H1 (cell line): Measurements from ENCODE around the gene ZBTB46. TPM values are rescaled to one million over a fixed set of nuclear protein-coding genes. Genes with fewer than 3 reads are reported as not detected.

Experiments used
- CTCF ChIA-PET: fragments of 300-600 bp; sonication (Branson Sonifier 250); formaldehyde crosslinking; loops from one replicate; lab custom pipeline; 2021; ENCODE audit not compliant: partially characterized antibody; lab: Charles Lee
- POLR2A ChIA-PET: fragments of 300-600 bp; sonication (Branson Sonifier 250); formaldehyde crosslinking; loops from one replicate; lab custom pipeline; 2021; ENCODE audit warnings: inconsistent platforms; ENCODE audit not compliant: partially characterized antibody; lab: Charles Lee
- DNase-seq, 2 experiments: peaks; one replicate each; pipeline versions ENCODE4 v3.0.0 to v3.0.0-alpha.2; 2010 to 2022; ENCODE audit warnings: low spot score in 2 of 2, low read depth in 1 of 2, mixed read lengths in 1 of 2
- FAIRE-seq: peaks from 2 replicates; lab custom pipeline; 2011; peaks lifted over from hg19 to GRCh38; lab: Jason Lieb, UNC
- H2AFZ ChIP-seq: 2 replicates; pipeline ENCODE4 v1.8.1; 2012; ENCODE audit warnings: low read length, inconsistent platforms
- H2AK5ac ChIP-seq: 2 replicates; pipeline ENCODE4 v1.6.1; 2013; ENCODE audit warnings: low read depth, low read length
- H2BK120ac ChIP-seq: replicated peaks from 2 replicates; pipeline ENCODE3; 2013; ENCODE audit warnings: low read depth, low read length, inconsistent platforms
- H2BK12ac ChIP-seq: 2 replicates; pipeline ENCODE4 v1.6.1; 2013; ENCODE audit warnings: low read depth, low read length
- H2BK15ac ChIP-seq: 2 replicates; pipeline ENCODE4 v1.6.1; 2013; ENCODE audit warnings: low read length
- H2BK20ac ChIP-seq: 2 replicates; pipeline ENCODE4 v1.6.1; 2013; ENCODE audit warnings: low read length
- H2BK5ac ChIP-seq: 2 replicates; pipeline ENCODE4 v1.6.1; 2013; ENCODE audit warnings: low read depth, low read length
- H3K14ac ChIP-seq: 2 replicates; pipeline ENCODE4 v1.6.1; 2013; ENCODE audit warnings: inconsistent platforms; ENCODE audit not compliant: insufficient read length
- H3K18ac ChIP-seq: 2 replicates; pipeline ENCODE4 v1.6.1; 2013; ENCODE audit warnings: low read length; ENCODE audit errors: extremely low read depth
- H3K23ac ChIP-seq: 2 replicates; pipeline ENCODE4 v1.6.1; 2013; ENCODE audit warnings: inconsistent platforms; ENCODE audit not compliant: insufficient read length
- H3K23me2 ChIP-seq: 2 replicates; pipeline ENCODE4 v1.6.1; 2013; ENCODE audit warnings: low read depth, low read length
- H3K27ac ChIP-seq: 2 replicates; pipeline ENCODE4 v1.6.1; 2011; ENCODE audit warnings: low read depth, low read length, inconsistent platforms
- H3K27me3 ChIP-seq, 4 experiments: replicated peaks in 1 of 4; 1 replicate in 1 of 4; 2 replicates in 3 of 4; pipeline versions ENCODE4 v1.6.1 to v1.8.1; 2011 to 2013; ENCODE audit warnings: low read length in 3 of 4, mild to moderate bottlenecking in 3 of 4, inconsistent platforms in 2 of 4, mixed read lengths in 2 of 4, moderate library complexity in 1 of 4; ENCODE audit not compliant: control insufficient read depth in 3 of 4, insufficient read depth in 3 of 4; ENCODE audit errors: extremely low read depth in 1 of 4
- H3K36me3 ChIP-seq, 4 experiments: 2 replicates each; pipeline versions ENCODE4 v1.6.1 to v1.8.1; 2011 to 2013; ENCODE audit warnings: mild to moderate bottlenecking in 4 of 4, low read length in 3 of 4, moderate library complexity in 2 of 4, control low read depth in 1 of 4, inconsistent platforms in 1 of 4; ENCODE audit not compliant: insufficient read depth in 4 of 4, control insufficient read depth in 2 of 4
- H3K4ac ChIP-seq: replicated peaks from 2 replicates; pipeline ENCODE3; 2013; ENCODE audit warnings: low read length, low read depth, mixed read lengths, inconsistent platforms; ENCODE audit not compliant: insufficient read length
- H3K4me1 ChIP-seq, 4 experiments: replicated peaks in 1 of 4; 1 replicate in 1 of 4; 2 replicates in 3 of 4; pipeline versions ENCODE4 v1.6.1 to v1.8.1; 2011 to 2013; ENCODE audit warnings: low read length in 3 of 4, inconsistent platforms in 2 of 4, mixed read lengths in 1 of 4; ENCODE audit not compliant: insufficient read depth in 4 of 4, control insufficient read depth in 3 of 4
- H3K4me2 ChIP-seq, 2 experiments: 2 replicates each; pipeline versions ENCODE4 v1.6.1 to v1.8.1; 2011 to 2013; ENCODE audit warnings: low read depth in 2 of 2, low read length in 2 of 2, control low read depth in 1 of 2, inconsistent platforms in 1 of 2, mild to moderate bottlenecking in 1 of 2; ENCODE audit not compliant: insufficient read depth in 1 of 2
- H3K4me3 ChIP-seq, 4 experiments: fragments of 200-600, 300-600 bp in 1 of 4; sonication (generic), shearing (Covaris generic), sonication (Bioruptor Twin) in 1 of 4; 2 replicates each; pipeline versions ENCODE4 v1.5.1 to v1.8.1; 2011 to 2016; ENCODE audit warnings: low read length in 4 of 4, low read depth in 3 of 4, control low read depth in 2 of 4, inconsistent platforms in 2 of 4, mild to moderate bottlenecking in 2 of 4, mixed read lengths in 1 of 4, moderate library complexity in 1 of 4; ENCODE audit not compliant: insufficient read depth in 2 of 4; ENCODE audit errors: extremely low read depth in 1 of 4
- H3K56ac ChIP-seq: replicated peaks from 2 replicates; pipeline ENCODE3; 2013; ENCODE audit warnings: low read depth, mild to moderate bottlenecking, mixed read lengths, low read length, inconsistent platforms; ENCODE audit not compliant: insufficient read length
- H3K79me1 ChIP-seq: 2 replicates; pipeline ENCODE4 v1.6.1; 2013; ENCODE audit warnings: low read depth, low read length, control low read depth
- H3K79me2 ChIP-seq, 2 experiments: 2 replicates each; pipeline versions ENCODE4 v1.6.1 to v1.8.1; 2012 to 2013; ENCODE audit warnings: low read length in 2 of 2, mild to moderate bottlenecking in 2 of 2, inconsistent platforms in 1 of 2; ENCODE audit not compliant: insufficient read depth in 2 of 2, control insufficient read depth in 1 of 2
- H3K9ac ChIP-seq, 4 experiments: replicated peaks in 1 of 4; 1 replicate in 1 of 4; 2 replicates in 3 of 4; pipeline versions ENCODE4 v1.6.1 to v1.8.1; 2011 to 2013; ENCODE audit warnings: low read depth in 3 of 4, low read length in 3 of 4, control low read depth in 2 of 4, mild to moderate bottlenecking in 2 of 4, moderate library complexity in 2 of 4, inconsistent platforms in 1 of 4; ENCODE audit errors: extremely low read depth in 1 of 4
- H3K9me3 ChIP-seq, 2 experiments: 2 replicates each; pipeline versions ENCODE4 v1.6.1 to v1.8.1; 2012 to 2013; ENCODE audit warnings: mild to moderate bottlenecking in 2 of 2, moderate library complexity in 2 of 2, control low read depth in 1 of 2, inconsistent platforms in 1 of 2, low read depth in 1 of 2, low read length in 1 of 2, mixed read lengths in 1 of 2; ENCODE audit not compliant: insufficient read depth in 2 of 2
- H4K20me1 ChIP-seq, 2 experiments: replicated peaks in 1 of 2; 2 replicates each; pipeline versions ENCODE3 to v1.8.1; 2011 to 2013; ENCODE audit warnings: inconsistent platforms in 2 of 2, low read length in 2 of 2, mild to moderate bottlenecking in 1 of 2; ENCODE audit not compliant: insufficient read depth in 2 of 2, control insufficient read depth in 1 of 2
- H4K5ac ChIP-seq: 2 replicates; pipeline ENCODE4 v1.6.1; 2013; ENCODE audit warnings: low read length, low read depth, mixed read lengths, inconsistent platforms; ENCODE audit not compliant: insufficient read length
- H4K8ac ChIP-seq: 2 replicates; pipeline ENCODE4 v1.8.0; 2013; ENCODE audit warnings: mild to moderate bottlenecking, moderate library complexity, low read length, inconsistent platforms; ENCODE audit not compliant: insufficient read depth; ENCODE audit errors: extremely low read depth
- H4K91ac ChIP-seq: replicated peaks from 2 replicates; pipeline ENCODE3; 2013; ENCODE audit warnings: low read length, mixed read lengths, inconsistent platforms; ENCODE audit not compliant: insufficient read length
- EP300 ChIP-seq, 2 experiments: IDR thresholded peaks; 1 replicate in 1 of 2; 2 replicates in 1 of 2; pipeline ENCODE4 v1.6.1; 2011 to 2012; ENCODE audit warnings: low read depth in 2 of 2, low read length in 2 of 2, mild to moderate bottlenecking in 2 of 2, borderline replicate concordance in 1 of 2, inconsistent platforms in 1 of 2, moderate library complexity in 1 of 2
- WGBS, 2 experiments: shearing (Covaris generic) in 1 of 2; methylation state at CpG; one replicate each; pipeline versions ENCODE4 v1.1.6 to v1.1.7; 2013 to 2015; ENCODE audit warnings: low lambda C conversion rate in 2 of 2, mixed read lengths in 2 of 2, inconsistent platforms in 1 of 2, low coverage in 1 of 2, missing lambda C conversion rate in 1 of 2; ENCODE audit not compliant: insufficient replicate concordance in 2 of 2, insufficient coverage in 1 of 2, insufficient read length in 1 of 2; ENCODE audit errors: extremely low coverage in 1 of 2, missing lambda C conversion rate in 1 of 2; 5-methylcytosine and 5-hydroxymethylcytosine counted together
- polyA plus RNA-seq, 7 experiments: library from polyadenylated mRNA; depleted of rRNA in 3 of 7; stranded (reverse) in 5 of 7; unstranded in 2 of 7; fragments of >200 nt in 5 of 7; fragments of 200-250 nt in 2 of 7; gene quantifications; 1 replicate in 5 of 7; 2 replicates in 1 of 7; 4 replicates in 1 of 7; pipeline versions ENCODE4 v1.2.1 to v1.2.3, GENCODE V29; 2011 to 2013; ENCODE audit warnings: missing spikeins in 2 of 7, mixed read lengths in 2 of 7
- total RNA-seq: library from RNA; stranded (reverse); fragmentation: NEBNext Ultra II Directional; extraction: Animal tissue kit (Norgen Biotek cat#: 25700); gene quantifications from 2 replicates; pipeline ENCODE4 v1.2.1, GENCODE V29; 2021

ZBTB46 gene
- total and polyA plus RNA-seq, 2 of the 8 experiments (the other 6 are each of a cell fraction or from before 2014, with no cell fraction given) = 6.4 to 22.4 TPM

DNA sequence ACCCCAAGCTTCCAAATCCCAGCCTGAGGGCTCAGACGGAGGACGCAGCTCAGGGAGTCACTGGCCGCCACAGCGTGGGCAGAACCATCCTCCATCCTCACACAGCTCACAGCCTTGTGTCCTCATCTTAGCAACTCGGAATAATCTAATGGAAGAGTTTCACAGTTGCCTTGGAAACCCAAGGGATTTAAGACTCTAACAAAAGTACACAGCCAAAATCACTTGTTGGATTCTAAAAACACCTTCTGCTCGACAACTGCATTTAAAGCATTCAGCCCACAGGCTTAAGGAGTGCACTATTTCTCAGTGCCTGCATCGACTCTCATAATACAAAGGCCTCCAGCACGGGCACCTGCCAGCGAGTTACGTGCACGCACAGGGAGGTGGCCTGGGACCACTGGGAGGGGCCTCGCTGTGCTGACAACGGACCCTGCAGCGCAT lies 45.4 kb downstream of the ZBTB46 start:
- H3K18ac ChIP-seq = no peak overlapping the region
- peaks cover 0 to 7% of the 10 kb centered on the region in 2 experiments; a peak in 1 of 4 replicates for H3K79me2 ChIP-seq
- H3K36me3 ChIP-seq = peaks cover 2 to 13% (median 7%) of the 10 kb centered on the region in 4 experiments; a peak in 4 of 8 replicates
- H2AFZ ChIP-seq = no peak overlapping the region
- H2BK120ac ChIP-seq = no peak overlapping the region
- H3K27ac ChIP-seq = no peak overlapping the region
- H3K56ac ChIP-seq = no peak overlapping the region
- peaks cover 5% of the 10 kb centered on the region; the same call in 1 of the 2 replicates for H3K79me1 ChIP-seq
- H2BK12ac ChIP-seq = no peak overlapping the region
- H4K91ac ChIP-seq = no peak overlapping the region
- no peak overlapping the region for H3K14ac ChIP-seq
- peaks cover 0 to 6% of the 10 kb centered on the region in 2 experiments for H4K20me1 ChIP-seq
- H3K4ac ChIP-seq = no peak overlapping the region
- DNase-seq (no peak), FAIRE-seq (no peak)
- H2BK20ac ChIP-seq = no peak overlapping the region
- WGBS, 2 experiments = 80% methylated on average over 14 of the region's 14 CpGs; no CpG with 5 or more reads in 1 of the 2 experiments
- no peaks in the 10 kb centered on the region for H3K23me2 ChIP-seq
- H3K23ac ChIP-seq = no peak overlapping the region
- no peak overlapping the region for H3K9ac ChIP-seq
- no peak overlapping the region for H4K5ac ChIP-seq
- ChIA-PET CTCF (interaction anchor here (0.7 to 15.2 kb wide), 30 partner anchors 9 to 249 kb away, joined by 3 to 191 read pairs (median 6); partner anchors contain the start of genes ABHD16B, DNAJC5, STMN3 and TPD52L2), POLR2A (interaction anchor here (0.8 to 1.8 kb wide), 6 partner anchors 9 to 97 kb away, joined by 3 to 6 read pairs (median 4); partner anchors contain the start of gene TPD52L2)
- no peaks in the 10 kb centered on the region for H3K27me3 ChIP-seq
- H3K4me3 ChIP-seq = no peak overlapping the region
- no peaks in the 10 kb centered on the region for H3K9me3 ChIP-seq
- H2BK15ac ChIP-seq = no peak overlapping the region
- H3K4me2 ChIP-seq = no peak overlapping the region
- no peaks in the 10 kb centered on the region for H3K4me1 ChIP-seq
- no peak for TF ChIP-seq EP300 (IDR thresholded peaks at IDR 0.05; ENCODE audit: borderline replicate concordance in 1 of 2, low read depth in 2 of 2, low read length in 2 of 2)
- H2AK5ac ChIP-seq = no peak overlapping the region
- no peak overlapping the region for H2BK5ac ChIP-seq
- no peak overlapping the region for H4K8ac ChIP-seq
